Measurements from ENCODE around the gene SGMS2.

The SGMS2 gene

GRCh38 chr4:107863416-107863815 lies 38.7 kb downstream of the SGMS2 start:
- Histone ChIP-seq H2BK120ac (ENCODE audit: low read depth, low read length) (no peak overlapping the region), H3K23ac (ENCODE audit: low read length) (no peak overlapping the region), H3K56ac (ENCODE audit: low read length) (no peak overlapping the region), H4K8ac (ENCODE audit: low read depth, low read length) (no peak overlapping the region), H3K36me3 (ENCODE audit: control insufficient read depth, insufficient read depth, low read length) (no peaks in the 10 kb centered on the region), H3K4me2 (ENCODE audit: low read length) (no peak overlapping the region), H3K9ac (ENCODE audit: low read length) (no peak overlapping the region), H2AK5ac (ENCODE audit: low read length) (no peak overlapping the region), H4K5ac (ENCODE audit: low read length) (no peak overlapping the region), H3K4me1 (ENCODE audit: control insufficient read depth, low read depth, low read length) (no peaks in the 10 kb centered on the region), H3K18ac (ENCODE audit: low read length) (no peak overlapping the region), H3K4ac (ENCODE audit: low read depth, low read length) (no peak overlapping the region), H3K4me3 (ENCODE audit: low read length) (no peak overlapping the region), H3K27ac (ENCODE audit: low read depth, low read length) (no peak overlapping the region), H3K79me1 (ENCODE audit: low read length) (no peaks in the 10 kb centered on the region), H2BK15ac (replicated peaks; ENCODE audit: low read depth) (no peak overlapping the region), H2BK5ac (ENCODE audit: low read length) (no peak overlapping the region), H3K79me2 (ENCODE audit: control insufficient read depth, insufficient read depth, low read length) (no peaks in the 10 kb centered on the region), H3K27me3 (ENCODE audit: insufficient read depth, low read length, poor library complexity) (no peaks in the 10 kb centered on the region)
- WGBS (ENCODE audit: extremely low coverage, insufficient coverage, low lambda C conversion rate) = no CpG with 5 or more reads among the region's 2 CpGs
- no peak for DNase-seq

GRCh38 chr4:107863850-107864371 lies 39.2 kb downstream of the SGMS2 start:
- Histone ChIP-seq H3K56ac (ENCODE audit: low read length) (no peak overlapping the region), H3K9ac (ENCODE audit: low read length) (no peak overlapping the region), H2BK15ac (replicated peaks; ENCODE audit: low read depth) (no peak overlapping the region), H3K4me1 (ENCODE audit: control insufficient read depth, low read depth, low read length) (no peaks in the 10 kb centered on the region), H2BK120ac (ENCODE audit: low read depth, low read length) (no peak overlapping the region), H3K4me2 (ENCODE audit: low read length) (no peak overlapping the region), H3K36me3 (ENCODE audit: control insufficient read depth, insufficient read depth, low read length) (no peaks in the 10 kb centered on the region), H3K23ac (ENCODE audit: low read length) (no peak overlapping the region), H3K18ac (ENCODE audit: low read length) (no peak overlapping the region), H4K8ac (ENCODE audit: low read depth, low read length) (no peak overlapping the region), H3K4ac (ENCODE audit: low read depth, low read length) (no peak overlapping the region), H3K4me3 (ENCODE audit: low read length) (no peak overlapping the region), H3K79me2 (ENCODE audit: control insufficient read depth, insufficient read depth, low read length) (no peaks in the 10 kb centered on the region), H3K79me1 (ENCODE audit: low read length) (no peaks in the 10 kb centered on the region), H2AK5ac (ENCODE audit: low read length) (no peak overlapping the region), H3K27me3 (ENCODE audit: insufficient read depth, low read length, poor library complexity) (no peaks in the 10 kb centered on the region), H4K5ac (ENCODE audit: low read length) (no peak overlapping the region), H3K27ac (ENCODE audit: low read depth, low read length) (no peak overlapping the region), H2BK5ac (ENCODE audit: low read length) (no peak overlapping the region)
- no CpG with 5 or more reads among the region's 2 CpGs for WGBS (ENCODE audit: extremely low coverage, insufficient coverage, low lambda C conversion rate)
- DNase-seq = peak; percentile 1

GRCh38 chr4:107866726-107867125 lies 42.0 kb downstream of the SGMS2 start:
- no peaks in the 10 kb centered on the region for H3K79me2 ChIP-seq (ENCODE audit: control insufficient read depth, insufficient read depth, low read length)
- H3K36me3 ChIP-seq (ENCODE audit: control insufficient read depth, insufficient read depth, low read length) = no peaks in the 10 kb centered on the region
- no peak overlapping the region for H3K23ac ChIP-seq (ENCODE audit: low read length)
- H3K9ac ChIP-seq (ENCODE audit: low read length) = no peak overlapping the region
- no peak overlapping the region for H4K8ac ChIP-seq (ENCODE audit: low read depth, low read length)
- DNase-seq = no peak
- no peak overlapping the region for H3K18ac ChIP-seq (ENCODE audit: low read length)
- no peak overlapping the region for H2AK5ac ChIP-seq (ENCODE audit: low read length)
- H3K4me3 ChIP-seq (ENCODE audit: low read length) = no peak overlapping the region
- no peak overlapping the region for H4K5ac ChIP-seq (ENCODE audit: low read length)
- no peaks in the 10 kb centered on the region for H3K27me3 ChIP-seq (ENCODE audit: insufficient read depth, low read length, poor library complexity)
- H2BK5ac ChIP-seq (ENCODE audit: low read length) = no peak overlapping the region
- H2BK15ac ChIP-seq (replicated peaks; ENCODE audit: low read depth) = no peak overlapping the region
- H3K4me1 ChIP-seq (ENCODE audit: control insufficient read depth, low read depth, low read length) = no peaks in the 10 kb centered on the region
- H3K79me1 ChIP-seq (ENCODE audit: low read length) = no peaks in the 10 kb centered on the region
- no CpG with 5 or more reads among the region's 1 CpG for WGBS (ENCODE audit: extremely low coverage, insufficient coverage, low lambda C conversion rate)
- no peak overlapping the region for H2BK120ac ChIP-seq (ENCODE audit: low read depth, low read length)
- no peak overlapping the region for H3K4ac ChIP-seq (ENCODE audit: low read depth, low read length)
- no peak overlapping the region for H3K4me2 ChIP-seq (ENCODE audit: low read length)
- H3K56ac ChIP-seq (ENCODE audit: low read length) = no peak overlapping the region
- H3K27ac ChIP-seq (ENCODE audit: low read depth, low read length) = no peak overlapping the region

- H2BK5ac ChIP-seq (ENCODE audit: low read length) = no peak overlapping the region
- no peak overlapping the region for H3K4me2 ChIP-seq (ENCODE audit: low read length)
- no peaks in the 10 kb centered on the region for H3K79me2 ChIP-seq (ENCODE audit: control insufficient read depth, insufficient read depth, low read length)
- no peak for DNase-seq
- no peak overlapping the region for H3K4ac ChIP-seq (ENCODE audit: low read depth, low read length)
- H3K23ac ChIP-seq (ENCODE audit: low read length) = no peak overlapping the region
- H2AK5ac ChIP-seq (ENCODE audit: low read length) = no peak overlapping the region
- no peak overlapping the region for H3K9ac ChIP-seq (ENCODE audit: low read length)
- no peak overlapping the region for H3K56ac ChIP-seq (ENCODE audit: low read length)
- no peaks in the 10 kb centered on the region for H3K27me3 ChIP-seq (ENCODE audit: insufficient read depth, low read length, poor library complexity)
- no peak overlapping the region for H3K4me3 ChIP-seq (ENCODE audit: low read length)
- H2BK15ac ChIP-seq (replicated peaks; ENCODE audit: low read depth) = no peak overlapping the region
- H3K36me3 ChIP-seq (ENCODE audit: control insufficient read depth, insufficient read depth, low read length) = no peaks in the 10 kb centered on the region
- H3K79me1 ChIP-seq (ENCODE audit: low read length) = no peaks in the 10 kb centered on the region
- no peaks in the 10 kb centered on the region for H3K4me1 ChIP-seq (ENCODE audit: control insufficient read depth, low read depth, low read length)
- no peak overlapping the region for H4K8ac ChIP-seq (ENCODE audit: low read depth, low read length)
- WGBS (ENCODE audit: extremely low coverage, insufficient coverage, low lambda C conversion rate) = no CpG with 5 or more reads among the region's 6 CpGs
- no peak overlapping the region for H3K18ac ChIP-seq (ENCODE audit: low read length)
- no peak overlapping the region for H2BK120ac ChIP-seq (ENCODE audit: low read depth, low read length)
- no peak overlapping the region for H4K5ac ChIP-seq (ENCODE audit: low read length)
- H3K27ac ChIP-seq (ENCODE audit: low read depth, low read length) = no peak overlapping the region
Observed at GRCh38 chr4:107870236-107870635, 45.5 kb downstream of the SGMS2 start.

GRCh38 chr4:107870916-107871786 lies 46.4 kb downstream of the SGMS2 start:
- H4K5ac ChIP-seq (ENCODE audit: low read length) = no peak overlapping the region
- no peaks in the 10 kb centered on the region for H3K4me1 ChIP-seq (ENCODE audit: control insufficient read depth, low read depth, low read length)
- WGBS (ENCODE audit: extremely low coverage, insufficient coverage, low lambda C conversion rate) = no CpG with 5 or more reads among the region's 8 CpGs
- H3K4me3 ChIP-seq (ENCODE audit: low read length) = no peak overlapping the region
- H3K18ac ChIP-seq (ENCODE audit: low read length) = no peak overlapping the region
- H4K8ac ChIP-seq (ENCODE audit: low read depth, low read length) = no peak overlapping the region
- no peak overlapping the region for H2AK5ac ChIP-seq (ENCODE audit: low read length)
- H2BK120ac ChIP-seq (ENCODE audit: low read depth, low read length) = no peak overlapping the region
- H3K23ac ChIP-seq (ENCODE audit: low read length) = no peak overlapping the region
- no peaks in the 10 kb centered on the region for H3K79me2 ChIP-seq (ENCODE audit: control insufficient read depth, insufficient read depth, low read length)
- H2BK5ac ChIP-seq (ENCODE audit: low read length) = no peak overlapping the region
- no peaks in the 10 kb centered on the region for H3K27me3 ChIP-seq (ENCODE audit: insufficient read depth, low read length, poor library complexity)
- no peak overlapping the region for H3K4me2 ChIP-seq (ENCODE audit: low read length)
- no peak overlapping the region for H2BK15ac ChIP-seq (replicated peaks; ENCODE audit: low read depth)
- no peaks in the 10 kb centered on the region for H3K36me3 ChIP-seq (ENCODE audit: control insufficient read depth, insufficient read depth, low read length)
- H3K27ac ChIP-seq (ENCODE audit: low read depth, low read length) = no peak overlapping the region
- DNase-seq = no peak
- H3K4ac ChIP-seq (ENCODE audit: low read depth, low read length) = no peak overlapping the region
- no peak overlapping the region for H3K9ac ChIP-seq (ENCODE audit: low read length)
- H3K79me1 ChIP-seq (ENCODE audit: low read length) = no peaks in the 10 kb centered on the region
- H3K56ac ChIP-seq (ENCODE audit: low read length) = no peak overlapping the region
